GM12874 (cell line): ENCODE results near the gene SPATA6.

Experiments used
- CTCF ChIP-seq: IDR thresholded peaks from 2 replicates; pipeline ENCODE4 v1.5.1; 2011; ENCODE audit warnings: low read depth, mild to moderate bottlenecking, control low read depth, low read length, moderate library complexity; ENCODE audit not compliant: insufficient read depth

SPATA6 gene

DNA sequence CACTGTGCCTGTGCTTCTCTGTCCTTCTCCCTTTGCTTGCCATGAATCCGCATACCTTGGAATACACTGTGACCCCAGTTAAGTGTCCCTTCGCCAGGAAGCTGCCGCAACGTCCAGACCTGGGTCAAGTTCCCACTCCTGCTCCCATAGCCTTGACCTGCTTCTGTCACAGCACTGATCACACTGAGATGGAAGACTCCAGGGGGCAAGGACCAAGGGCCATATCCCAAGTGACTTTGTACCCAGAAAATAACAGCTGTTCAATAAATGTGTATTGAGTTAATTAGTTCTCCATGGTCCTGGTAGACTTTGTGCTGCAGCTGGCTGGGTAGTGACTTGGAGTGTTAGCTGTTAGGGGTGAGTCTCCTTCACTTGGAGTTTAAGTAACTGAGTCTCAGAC is 223.6 kb downstream of the SPATA6 start:
- TF ChIP-seq CTCF: no peak

- no peak for TF ChIP-seq CTCF
These were observed 225.3 kb downstream of the SPATA6 start for GRCh38 chr1:48246727-48247126.
